Common myeloid progenitor, CD34-positive (primary cell): ENCODE data around the gene PTPRK.

Experiments used
- CTCF ChIA-PET: fragments of 350-600 bp; sonication (Branson Sonifier 250); formaldehyde crosslinking; loops from one replicate; lab custom pipeline; 2021; ENCODE audit warnings: antibody characterized with exemption; lab: Charles Lee
- POLR2A ChIA-PET: fragments of 350-600 bp; sonication (Branson Sonifier 250); formaldehyde crosslinking; loops from one replicate; lab custom pipeline; 2021; ENCODE audit warnings: antibody characterized with exemption; lab: Charles Lee
- DNase-seq, 3 donors: peaks; one replicate each; pipeline versions ENCODE4 v3.0.0 to v3.0.0-alpha.2; 2013
- H3K27ac ChIP-seq, 2 experiments: 1 replicate in 1 of 2; 2 replicates in 1 of 2; pipeline ENCODE4 v1.7.0; 2013; ENCODE audit warnings: inconsistent platforms in 2 of 2, low read length in 2 of 2, mild to moderate bottlenecking in 2 of 2, low read depth in 1 of 2, moderate library complexity in 1 of 2; ENCODE audit not compliant: severe bottlenecking in 2 of 2, insufficient read depth in 1 of 2, poor library complexity in 1 of 2
- H3K27me3 ChIP-seq, 5 experiments: replicated peaks in 2 of 5; 1 replicate in 3 of 5; 2 replicates in 2 of 5; pipeline versions ENCODE4 v1.6.1 to v1.7.0; 2013; ENCODE audit warnings: low read length in 4 of 5, mild to moderate bottlenecking in 2 of 5, moderate library complexity in 2 of 5, inconsistent platforms in 1 of 5; ENCODE audit not compliant: insufficient read depth in 5 of 5, control insufficient read depth in 4 of 5
- H3K36me3 ChIP-seq, 4 experiments: 1 replicate in 2 of 4; 2 replicates in 2 of 4; pipeline versions ENCODE4 v1.6.1 to v1.7.0; 2013; ENCODE audit warnings: low read length in 3 of 4, control low read depth in 1 of 4, mild to moderate bottlenecking in 1 of 4; ENCODE audit not compliant: control insufficient read depth in 4 of 4, insufficient read depth in 4 of 4
- H3K4me1 ChIP-seq, 4 experiments: 1 replicate in 3 of 4; 2 replicates in 1 of 4; pipeline versions ENCODE4 v1.6.1 to v1.7.1; 2013; ENCODE audit warnings: low read length in 3 of 4, mild to moderate bottlenecking in 3 of 4, control low read depth in 1 of 4, inconsistent platforms in 1 of 4, moderate library complexity in 1 of 4; ENCODE audit not compliant: control insufficient read depth in 4 of 4, insufficient read depth in 4 of 4; ENCODE audit errors: control extremely low read depth in 1 of 4
- H3K4me3 ChIP-seq, 7 experiments: 1 replicate in 4 of 7; 2 replicates in 3 of 7; pipeline versions ENCODE4 v1.5.1 to v1.7.0; 2013; ENCODE audit warnings: mild to moderate bottlenecking in 7 of 7, low read length in 6 of 7, moderate library complexity in 6 of 7, inconsistent platforms in 2 of 7, low read depth in 2 of 7, control low read depth in 1 of 7; ENCODE audit not compliant: insufficient read depth in 4 of 7, control insufficient read depth in 1 of 7; ENCODE audit errors: extremely low read depth in 1 of 7
- H3K9me3 ChIP-seq, 5 experiments: 1 replicate in 4 of 5; 2 replicates in 1 of 5; pipeline versions ENCODE4 v1.6.1 to v1.7.1; 2013; ENCODE audit warnings: low read length in 4 of 5, mild to moderate bottlenecking in 2 of 5, inconsistent platforms in 1 of 5, low read depth in 1 of 5, moderate library complexity in 1 of 5; ENCODE audit not compliant: control insufficient read depth in 4 of 5, insufficient read depth in 2 of 5; ENCODE audit errors: control extremely low read depth in 1 of 5
- WGBS: methylation state at CpG from one replicate; pipeline ENCODE4 v1.1.5; 2013; ENCODE audit not compliant: insufficient coverage; 5-methylcytosine and 5-hydroxymethylcytosine counted together

The PTPRK gene

GRCh38 chr6:127921982-127922381 lies 598.4 kb downstream of the PTPRK start:
- H3K4me3 ChIP-seq: no peak overlapping the region
- 81% methylated on average over 4 of the region's 6 CpGs for whole genome bisulfite sequencing
- CTCF ChIA-PET: no interaction called here
- peaks cover 0 to 5% (median 3%) of the 10 kb centered on the region in 5 experiments for H3K9me3 ChIP-seq
- no peaks in the 10 kb centered on the region for H3K36me3 ChIP-seq
- POLR2A ChIA-PET: no interaction called here
- peaks cover 0 to 6% (median 0%) of the 10 kb centered on the region in 4 experiments for H3K4me1 ChIP-seq
- no peak for DNase-seq
- H3K27ac ChIP-seq: no peak overlapping the region
- H3K27me3 ChIP-seq: no peaks in the 10 kb centered on the region

- H3K36me3 ChIP-seq: no peaks in the 10 kb centered on the region
- H3K9me3 ChIP-seq: peaks cover 0 to 5% (median 0%) of the 10 kb centered on the region in 5 experiments
- ChIA-PET POLR2A (no interaction called here), CTCF (no interaction called here)
- 94% methylated on average over 3 of the region's 3 CpGs for WGBS
- no peak overlapping the region for H3K4me3 ChIP-seq
- peaks cover 0 to 6% (median 0%) of the 10 kb centered on the region in 4 experiments for H3K4me1 ChIP-seq
- no peak overlapping the region for H3K27ac ChIP-seq
- no peak for DNase-seq
- H3K27me3 ChIP-seq: no peaks in the 10 kb centered on the region
Observed at GRCh38 chr6:127920804-127921203, 599.6 kb downstream of the PTPRK start.
